ENCODE data around the gene SET. TPM values are rescaled to one million over a fixed set of nuclear protein-coding genes. Genes with fewer than 3 reads are reported as not detected.
"Not testable (repeated sequence)": the region's sequence is repeated elsewhere in the genome, so short reads cannot be mapped to it uniquely, and the experiment has no call there.

The SET gene
- total RNA-seq, 1 experiment from 2014 or later: 745 TPM

DNA sequence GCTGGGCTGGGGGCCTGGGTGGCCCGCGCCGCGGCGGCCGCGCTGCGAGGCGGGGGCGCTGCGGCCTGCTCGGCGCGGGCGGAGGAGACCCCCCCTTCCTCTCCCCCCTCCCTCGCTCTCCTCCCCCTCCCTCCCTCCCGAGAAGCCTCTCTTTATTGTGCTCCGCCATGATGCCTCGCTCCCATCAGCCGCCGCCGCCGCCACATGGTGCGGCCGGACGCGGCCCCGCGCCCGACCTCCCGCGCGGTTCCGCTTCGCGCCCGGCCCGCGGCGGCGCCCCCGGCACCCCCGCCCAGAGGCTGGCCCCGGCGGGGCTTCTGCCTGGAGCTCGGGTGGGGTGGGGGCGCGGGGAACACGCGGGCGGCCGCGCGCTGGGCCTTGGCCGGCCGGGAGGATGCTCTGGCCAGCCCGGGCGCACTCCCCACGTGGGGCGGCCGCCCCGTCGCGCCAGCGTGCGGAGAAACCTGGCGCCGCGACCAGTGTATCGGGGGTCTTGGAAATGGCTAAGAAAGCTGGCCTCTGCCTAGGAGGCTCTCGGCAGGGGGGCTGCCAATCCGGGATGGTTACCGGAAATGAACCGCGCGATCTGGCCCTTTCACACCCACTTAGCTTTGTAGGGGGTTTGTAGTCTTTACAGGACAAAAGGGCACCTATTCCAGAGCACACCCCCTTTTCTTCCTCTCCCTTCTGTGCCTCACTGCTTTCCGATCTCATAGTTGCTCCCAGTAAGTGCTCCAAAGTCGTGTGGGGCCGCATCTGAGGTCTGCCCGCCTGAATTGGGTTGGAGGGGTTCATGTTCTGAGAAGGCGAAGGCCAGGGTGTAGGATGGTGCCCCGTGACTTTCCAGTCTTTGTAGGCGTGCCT, 1.0 kb downstream of the SET start:
- no peaks in the 10 kb centered on the region for H3K27me3 ChIP-seq (replicated peaks; ENCODE audit: control insufficient read depth, insufficient read depth, low read length)
- Mint-ChIP-seq H3K36me3 (ENCODE audit: insufficient read depth, unreplicated experiment) (peaks cover 81% of the 10 kb centered on the region), H3K27me3 (ENCODE audit: insufficient read depth, unreplicated experiment) (no peaks in the 10 kb centered on the region), H3K4me1 (ENCODE audit: low read depth, unreplicated experiment) (peaks cover 35% of the 10 kb centered on the region), H3K4me3 (ENCODE audit: unreplicated experiment) (peak overlapping the region; percentile 96), H3K27ac (ENCODE audit: unreplicated experiment) (peak overlapping the region; percentile 93), H3K9me3 (ENCODE audit: unreplicated experiment) (no peaks in the 10 kb centered on the region)
- H3K36me3 ChIP-seq (ENCODE audit: control insufficient read depth, insufficient read depth, low read length): peaks cover 3% of the 10 kb centered on the region; the same call in 1 of the 2 replicates
- peaks cover 28% of the 10 kb centered on the region for H3K4me1 ChIP-seq
- TF ChIP-seq, protein P1, sequence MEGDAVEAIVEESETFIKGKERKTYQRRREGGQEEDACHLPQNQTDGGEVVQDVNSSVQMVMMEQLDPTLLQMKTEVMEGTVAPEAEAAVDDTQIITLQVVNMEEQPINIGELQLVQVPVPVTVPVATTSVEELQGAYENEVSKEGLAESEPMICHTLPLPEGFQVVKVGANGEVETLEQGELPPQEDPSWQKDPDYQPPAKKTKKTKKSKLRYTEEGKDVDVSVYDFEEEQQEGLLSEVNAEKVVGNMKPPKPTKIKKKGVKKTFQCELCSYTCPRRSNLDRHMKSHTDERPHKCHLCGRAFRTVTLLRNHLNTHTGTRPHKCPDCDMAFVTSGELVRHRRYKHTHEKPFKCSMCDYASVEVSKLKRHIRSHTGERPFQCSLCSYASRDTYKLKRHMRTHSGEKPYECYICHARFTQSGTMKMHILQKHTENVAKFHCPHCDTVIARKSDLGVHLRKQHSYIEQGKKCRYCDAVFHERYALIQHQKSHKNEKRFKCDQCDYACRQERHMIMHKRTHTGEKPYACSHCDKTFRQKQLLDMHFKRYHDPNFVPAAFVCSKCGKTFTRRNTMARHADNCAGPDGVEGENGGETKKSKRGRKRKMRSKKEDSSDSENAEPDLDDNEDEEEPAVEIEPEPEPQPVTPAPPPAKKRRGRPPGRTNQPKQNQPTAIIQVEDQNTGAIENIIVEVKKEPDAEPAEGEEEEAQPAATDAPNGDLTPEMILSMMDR (IDR thresholded peaks at IDR 0.05; ENCODE audit: insufficient read depth in 1 of 2, low read depth in 1 of 2, low read length in 1 of 2, severe bottlenecking in 1 of 2, unreplicated experiment in 1 of 2): no peak
- no TSS peak for BruUV-seq (replicated peaks)
- ChIA-PET POLR2A (interaction anchor here (0.5 to 2.0 kb wide), 5 partner anchors 8 to 1781 kb away, joined by 3 to 26 read pairs (median 3); no protein-coding TSS in a partner anchor), CTCF (interaction anchor here (1.0 to 1.2 kb wide), 2 partner anchors 54 to 140 kb away, joined by 3 to 6 read pairs; partner anchors contain the start of gene SPOUT1)
- H3K4me3 ChIP-seq (ENCODE audit: low read depth, low read length): peak overlapping the region; percentile 68
- peak; percentile 39 to 54 for DNase-seq
- intact Hi-C loops (cut with micrococcal nuclease; ENCODE audit: unreplicated experiment): loop anchor here (2.0 kb wide), 1 partner anchor 35 kb away; the partner anchor contains the start of gene ZDHHC12
- H3K9me3 ChIP-seq: no peaks in the 10 kb centered on the region

DNA sequence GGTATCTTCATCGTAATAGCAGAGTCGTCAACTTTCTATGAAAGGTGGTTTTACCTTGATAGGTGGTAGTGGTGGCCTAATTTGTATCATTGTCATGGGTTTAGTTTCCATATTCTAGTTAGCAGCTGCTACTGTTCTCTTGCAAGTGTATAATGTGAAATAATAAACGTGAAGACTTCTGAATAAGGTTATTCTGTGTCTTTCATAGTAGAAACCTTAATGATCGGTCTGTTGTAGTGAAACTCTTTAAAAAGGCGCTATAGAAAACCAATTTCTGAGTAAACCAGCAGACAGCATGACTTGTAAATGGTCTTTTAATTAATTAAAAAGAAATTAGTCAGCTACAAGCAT, 1.6 kb downstream of the SET start:
- BruUV-seq (replicated peaks): no TSS peak
- Histone ChIP-seq H3K9me3 (no peaks in the 10 kb centered on the region), H3K4me3 (ENCODE audit: low read depth, low read length) (peak overlapping the region; percentile 68), H3K27me3 (replicated peaks; ENCODE audit: control insufficient read depth, insufficient read depth, low read length) (no peaks in the 10 kb centered on the region), H3K36me3 (ENCODE audit: control insufficient read depth, insufficient read depth, low read length) (peaks cover 3% of the 10 kb centered on the region; the same call in 1 of the 2 replicates), H3K4me1 (peaks cover 22% of the 10 kb centered on the region)
- DNase-seq: no peak
- H3K4me3 Mint-ChIP-seq (ENCODE audit: unreplicated experiment): peak overlapping the region; percentile 96
- intact Hi-C loops (cut with micrococcal nuclease; ENCODE audit: unreplicated experiment): no loop called here
- POLR2A ChIA-PET: no interaction called here
- no peaks in the 10 kb centered on the region for H3K27me3 Mint-ChIP-seq (ENCODE audit: insufficient read depth, unreplicated experiment)
- CTCF ChIA-PET: no interaction called here
- no peaks in the 10 kb centered on the region for H3K9me3 Mint-ChIP-seq (ENCODE audit: unreplicated experiment)
- H3K4me1 Mint-ChIP-seq (ENCODE audit: low read depth, unreplicated experiment): peaks cover 29% of the 10 kb centered on the region
- peak overlapping the region; percentile 93 for H3K27ac Mint-ChIP-seq (ENCODE audit: unreplicated experiment)
- H3K36me3 Mint-ChIP-seq (ENCODE audit: insufficient read depth, unreplicated experiment): peaks cover 81% of the 10 kb centered on the region
- TF ChIP-seq, protein P1 (IDR thresholded peaks at IDR 0.05; ENCODE audit: insufficient read depth in 1 of 2, low read depth in 1 of 2, low read length in 1 of 2, severe bottlenecking in 1 of 2, unreplicated experiment in 1 of 2): no peak

DNA sequence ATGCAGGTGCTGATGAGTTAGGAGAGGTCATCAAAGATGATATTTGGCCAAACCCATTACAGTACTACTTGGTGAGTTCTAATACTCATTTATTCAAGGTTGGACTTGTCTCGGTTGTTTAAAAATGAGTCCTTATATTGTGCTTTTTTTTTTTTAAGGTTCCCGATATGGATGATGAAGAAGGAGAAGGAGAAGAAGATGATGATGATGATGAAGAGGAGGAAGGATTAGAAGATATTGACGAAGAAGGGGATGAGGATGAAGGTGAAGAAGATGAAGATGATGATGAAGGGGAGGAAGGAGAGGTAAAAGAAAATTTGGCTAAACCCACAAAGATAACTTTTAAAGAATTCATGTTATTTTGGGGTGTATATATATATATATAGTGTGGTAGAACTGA, 4.7 kb downstream of the SET start:
- H3K9me3 Mint-ChIP-seq (ENCODE audit: unreplicated experiment); H3K36me3 ChIP-seq (ENCODE audit: control insufficient read depth, insufficient read depth, low read length); H3K27me3 ChIP-seq (replicated peaks; ENCODE audit: control insufficient read depth, insufficient read depth, low read length); H3K9me3 ChIP-seq; DNase-seq; BruUV-seq (replicated peaks); H3K4me3 ChIP-seq (ENCODE audit: low read depth, low read length); H3K4me1 ChIP-seq; H3K4me3 Mint-ChIP-seq (ENCODE audit: unreplicated experiment); CTCF ChIA-PET; intact Hi-C loops (cut with micrococcal nuclease; ENCODE audit: unreplicated experiment); H3K27me3 Mint-ChIP-seq (ENCODE audit: insufficient read depth, unreplicated experiment): not testable (repeated sequence)
- peak overlapping the region; percentile 24 for H3K27ac Mint-ChIP-seq (ENCODE audit: unreplicated experiment)
- H3K4me1 Mint-ChIP-seq (ENCODE audit: low read depth, unreplicated experiment): peaks cover 24% of the 10 kb centered on the region
- POLR2A ChIA-PET: interaction anchor here (0.7 kb wide), 1 partner anchor 13 kb away, joined by 3 read pairs; no protein-coding TSS in a partner anchor
- H3K36me3 Mint-ChIP-seq (ENCODE audit: insufficient read depth, unreplicated experiment): peaks cover 92% of the 10 kb centered on the region

Data from Caco-2 (cell line).